Measurements from ENCODE around the gene IZUMO4.

GRCh38 chr19:2064788-2065524 lies 31.8 kb upstream of the IZUMO4 start:
- no peak for TF ChIP-seq EZH2phosphoT487 (IDR thresholded peaks at IDR 0.05; ENCODE audit: low read depth, severe bottlenecking, unreplicated experiment)
- TF ChIP-seq CTCF (IDR thresholded peaks at IDR 0.05; ENCODE audit: poor library complexity): no peak
- no peak for TF ChIP-seq EZH2 (IDR thresholded peaks at IDR 0.05; ENCODE audit: borderline replicate concordance)
